HG03060 (cell line): ENCODE data around the gene NDUFS6.

ENCODE experiments used
- ATAC-seq: cut with Tn5 transposase; IDR thresholded peaks from one replicate; pipeline ENCODE4 v1.9.1; 2021; ENCODE audit warnings: low read depth, moderate number of reproducible peaks; ENCODE audit not compliant: unreplicated experiment

NDUFS6 gene

DNA sequence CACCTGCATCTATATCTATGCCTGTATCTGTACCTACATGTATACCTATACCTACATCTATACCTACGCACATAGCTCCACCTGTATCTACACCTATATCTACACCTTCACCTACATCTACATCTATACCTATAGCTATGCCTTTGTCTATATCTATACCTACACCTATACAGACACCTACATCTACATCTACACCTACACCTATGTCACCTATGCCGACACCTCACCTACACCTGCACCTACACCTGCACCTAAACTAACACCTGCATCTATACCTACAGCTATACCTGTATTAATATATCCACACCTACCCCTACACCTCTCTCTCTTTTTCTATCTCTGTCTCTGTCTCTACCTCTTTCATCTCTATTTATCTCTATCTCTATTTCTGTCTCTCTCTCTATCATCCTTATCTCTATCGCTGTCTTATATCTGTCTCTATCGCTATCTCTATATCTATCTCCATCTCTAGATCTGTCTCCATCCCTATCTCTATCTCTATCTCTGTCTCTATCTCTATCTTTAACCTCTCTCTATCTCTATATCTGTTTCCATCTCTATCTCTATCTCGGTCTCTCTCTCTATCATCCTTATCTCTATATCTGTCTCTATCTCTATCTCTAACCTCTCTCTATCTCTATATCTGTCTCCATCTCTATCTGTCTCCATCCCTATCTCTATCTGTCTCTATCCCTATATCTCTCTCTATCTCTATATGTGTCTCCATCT, 43.7 kb downstream of the NDUFS6 start:
- no peak for ATAC-seq

DNA sequence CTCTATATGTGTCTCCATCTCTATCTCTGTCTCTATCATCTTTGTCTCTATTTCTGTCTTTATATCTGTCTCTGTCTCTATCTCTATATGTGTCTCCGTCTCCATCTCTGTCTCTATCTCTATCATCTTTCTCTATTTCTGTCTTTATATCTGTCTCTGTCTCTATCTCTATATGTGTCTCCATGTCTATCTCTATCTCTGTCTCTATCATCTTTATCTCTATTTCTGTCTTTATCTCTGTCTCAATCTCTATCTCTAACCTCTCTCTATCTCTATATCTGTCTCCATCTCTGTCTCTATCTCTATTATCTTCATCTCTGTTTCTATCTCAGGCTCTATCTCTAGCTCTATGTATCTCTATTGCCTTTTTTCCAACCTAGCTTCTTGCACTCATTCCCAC, 44.5 kb downstream of the NDUFS6 start:
- no peak for ATAC-seq

DNA sequence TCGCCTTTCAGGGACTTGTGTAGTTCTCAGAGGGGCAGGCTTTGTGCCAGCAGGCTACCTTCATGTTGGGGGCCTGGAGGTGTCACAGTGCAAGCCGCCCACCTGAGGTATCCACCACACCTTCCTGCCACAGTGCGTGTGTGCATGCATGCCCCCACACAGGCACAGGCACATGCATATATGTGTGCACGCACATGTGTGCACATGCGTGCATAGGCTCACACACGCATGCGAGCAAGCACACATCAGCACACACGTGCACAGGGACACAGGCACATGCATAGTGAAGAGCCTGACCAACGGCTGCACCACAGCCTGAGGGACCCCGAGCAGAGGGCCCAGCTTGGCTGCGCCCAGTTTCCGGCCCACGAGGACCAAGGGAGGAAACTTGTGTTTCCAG, 45.4 kb downstream of the NDUFS6 start:
- no peak for ATAC-seq

DNA sequence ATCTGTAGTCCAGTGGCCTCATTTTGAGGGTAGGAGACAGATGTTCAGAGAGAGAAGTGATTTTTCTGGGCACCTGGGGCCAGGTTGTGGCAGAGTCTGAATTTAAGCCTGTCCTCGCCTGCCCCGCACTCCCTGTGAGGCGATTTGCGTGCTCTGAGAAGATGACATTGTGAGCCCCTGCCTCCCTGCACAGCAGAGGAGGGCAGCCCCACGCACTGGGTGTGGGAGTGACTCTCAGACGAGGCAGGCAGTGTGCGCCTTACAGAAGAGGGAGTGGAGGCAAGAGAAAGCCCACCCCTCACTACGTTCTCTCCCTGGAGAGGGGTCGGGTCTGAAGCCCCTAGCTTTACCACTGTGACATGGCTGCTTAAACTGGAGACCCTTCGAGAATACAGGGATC, 45.8 kb downstream of the NDUFS6 start:
- no peak for ATAC-seq

DNA sequence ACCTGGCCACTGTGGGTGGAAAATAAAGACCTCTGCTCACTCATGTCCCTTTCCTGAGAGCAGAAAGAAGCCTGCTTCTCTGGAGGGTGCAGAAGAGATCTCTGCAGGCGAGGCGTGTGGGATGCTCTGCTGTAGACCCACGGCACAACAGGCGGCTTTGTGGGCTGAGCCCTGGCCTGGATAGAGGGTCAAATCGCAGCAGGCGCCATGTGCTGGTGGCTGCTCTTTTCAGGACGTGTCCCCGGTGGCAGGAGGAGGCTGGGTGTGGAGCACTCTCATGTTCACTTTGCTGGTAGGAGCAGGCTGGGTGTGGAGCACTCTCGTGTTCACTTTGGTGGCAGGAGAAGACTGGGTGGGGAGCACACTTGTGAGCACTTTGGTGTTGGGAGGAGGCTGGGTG, 46.4 kb downstream of the NDUFS6 start:
- ATAC-seq, result no peak

DNA sequence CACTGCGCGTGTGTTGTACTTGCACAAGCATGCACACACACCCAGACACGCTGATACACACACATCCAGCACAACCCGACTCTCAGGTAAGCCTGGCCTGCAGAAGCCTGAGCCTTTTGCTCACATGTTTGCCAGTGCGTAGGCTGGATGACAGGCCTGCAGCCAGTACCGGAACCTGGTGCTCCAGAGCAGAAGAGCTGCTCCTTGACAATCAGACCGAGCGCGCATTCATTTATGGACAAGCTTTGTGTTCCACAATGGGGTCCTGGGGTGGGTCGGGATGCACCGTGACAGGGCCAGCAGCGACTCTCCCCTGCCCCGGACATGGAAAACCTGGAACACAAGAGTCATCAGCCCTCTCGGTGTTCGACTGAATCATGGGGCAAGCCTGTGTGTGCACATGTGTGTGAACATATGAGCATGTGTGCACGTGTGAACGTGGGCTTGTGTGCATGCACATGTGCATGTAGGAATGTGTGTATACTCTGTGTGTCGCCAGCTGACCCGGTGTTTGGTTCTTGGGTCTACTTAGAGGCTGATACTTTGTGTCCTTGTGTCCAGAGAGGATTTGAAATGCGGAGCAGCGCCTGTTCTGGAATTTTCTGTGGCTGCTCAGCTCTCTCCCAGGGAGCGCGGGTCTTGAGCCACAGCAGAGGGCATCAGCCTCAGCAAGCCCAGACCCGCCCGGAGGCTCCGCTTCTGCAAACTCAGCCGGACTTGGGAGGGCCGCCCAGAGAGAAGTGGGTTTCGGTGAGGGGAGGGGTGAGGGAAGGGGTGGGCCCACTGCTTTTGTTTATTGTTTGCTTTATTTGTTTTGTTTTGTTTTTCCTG, 49.3 kb downstream of the NDUFS6 start:
- no peak for ATAC-seq

DNA sequence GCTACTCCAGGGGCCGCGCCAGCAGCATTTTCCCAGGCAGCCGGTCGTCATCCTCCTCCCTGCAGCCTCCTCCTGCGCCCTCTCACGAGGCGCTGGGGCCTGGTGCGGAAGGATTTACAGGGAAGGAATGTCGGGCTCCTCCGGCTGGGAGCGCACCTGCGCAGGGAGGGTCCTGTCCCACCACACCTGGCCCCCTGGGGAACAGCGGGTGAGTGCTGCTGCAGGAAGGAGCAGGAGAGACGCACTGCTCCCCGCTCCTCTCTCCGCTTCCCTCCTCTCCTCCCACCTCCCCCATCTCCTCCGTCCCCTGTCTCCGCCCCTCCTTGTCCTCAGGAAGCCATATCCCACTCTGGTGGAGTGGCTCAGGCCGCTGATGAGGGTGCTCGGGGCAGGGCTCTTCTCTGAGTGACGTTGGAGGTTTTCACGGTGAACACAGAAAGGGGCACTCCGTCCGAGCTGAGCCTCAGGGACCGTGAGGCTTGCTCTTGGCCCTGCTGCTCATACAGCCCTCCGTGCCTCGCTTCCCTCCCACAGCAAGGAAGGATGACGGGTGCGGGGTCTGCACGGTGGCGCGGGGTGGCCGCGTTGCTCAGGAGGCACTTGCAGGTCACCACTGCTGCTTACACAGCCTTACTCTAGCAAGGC, 50.2 kb downstream of the NDUFS6 start:
- no peak for ATAC-seq

DNA sequence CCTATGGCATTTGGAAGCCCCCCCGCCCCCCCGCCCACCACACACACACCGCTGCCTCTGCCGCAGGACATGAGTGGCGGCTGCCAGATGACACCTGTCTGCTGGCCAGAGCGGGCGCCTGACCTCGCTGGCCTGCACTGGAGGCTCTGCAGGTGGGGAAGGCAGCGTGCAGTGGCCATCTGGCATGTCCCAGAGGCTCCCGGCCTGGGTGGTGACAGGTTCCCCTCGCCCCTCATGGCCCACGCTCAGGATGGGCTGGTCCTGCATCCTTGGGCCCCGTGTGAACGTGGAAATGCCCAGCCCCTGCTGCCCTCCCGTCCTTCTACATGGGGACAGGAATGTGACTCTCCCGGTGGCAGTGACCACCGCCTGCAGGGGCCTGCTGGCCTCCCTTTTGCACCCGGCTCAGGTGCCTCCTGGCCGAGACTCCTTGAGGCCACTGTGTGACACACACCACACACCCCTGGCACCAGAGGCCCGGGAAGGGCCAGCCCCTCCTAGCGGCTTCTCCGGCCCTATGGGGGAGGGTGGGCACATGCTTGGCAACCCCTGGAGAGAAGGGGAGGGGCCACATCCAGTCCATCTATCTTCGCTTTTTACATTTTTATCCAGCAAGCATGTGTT, 51.2 kb downstream of the NDUFS6 start:
- ATAC-seq, result no peak

DNA sequence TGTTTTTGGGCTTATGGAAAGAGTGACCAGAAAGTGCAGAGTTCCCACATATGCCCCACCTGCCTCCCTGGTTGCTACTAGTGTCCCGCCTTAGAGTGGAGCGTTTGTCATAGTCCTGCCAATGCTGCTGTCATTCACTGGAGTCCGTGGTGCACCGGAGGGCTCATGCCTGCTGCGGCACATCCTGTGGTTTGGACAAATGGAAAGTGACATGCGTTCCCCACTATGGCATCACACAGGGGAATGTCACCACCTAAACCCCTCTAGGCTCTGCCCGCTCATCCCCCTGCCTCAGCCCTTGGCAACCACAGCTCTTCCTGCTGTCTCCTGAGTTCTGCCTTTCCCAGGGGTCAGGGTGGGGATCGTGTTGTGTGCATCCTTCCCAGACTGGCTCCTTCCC, 52.3 kb downstream of the NDUFS6 start:
- no peak for ATAC-seq

DNA sequence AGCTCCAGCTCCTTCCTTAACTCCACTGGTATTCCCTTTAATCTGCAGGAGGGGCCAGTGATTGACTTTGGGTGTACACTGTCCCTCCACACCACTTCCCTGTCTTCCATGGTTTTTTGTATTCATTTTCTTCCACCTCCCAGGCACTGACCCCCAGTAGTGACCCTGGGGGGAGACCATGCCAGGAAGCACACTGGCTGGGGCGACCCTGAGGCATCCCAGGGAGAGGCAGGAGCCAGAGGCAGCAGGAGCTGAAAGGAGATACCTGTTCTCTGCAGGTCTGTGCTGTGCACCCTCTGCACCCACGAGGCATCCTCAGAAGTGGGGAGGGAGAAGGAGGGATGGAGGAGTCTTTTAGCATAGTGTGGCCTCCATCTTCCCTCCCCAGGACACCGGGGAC, 53.9 kb downstream of the NDUFS6 start:
- ATAC-seq, result no peak

DNA sequence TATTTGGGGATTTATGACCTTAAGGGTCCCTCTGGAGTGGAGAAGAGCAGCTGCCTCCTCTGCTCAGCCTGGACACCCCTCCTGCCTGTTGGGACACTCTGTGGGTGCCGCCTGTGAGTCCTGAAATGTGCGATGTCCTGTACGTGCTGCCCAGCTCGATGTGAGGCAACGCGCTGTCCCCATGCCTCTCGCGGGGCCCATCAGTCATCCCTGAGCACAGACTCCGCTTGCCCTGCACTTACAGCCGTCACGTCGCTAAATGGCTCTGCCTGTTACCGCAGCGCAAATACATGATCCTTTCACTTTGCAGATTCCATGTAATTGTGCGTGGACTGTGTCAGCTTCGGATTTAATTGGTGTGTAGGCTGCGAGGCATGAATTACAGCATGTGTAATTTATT, 54.4 kb downstream of the NDUFS6 start:
- ATAC-seq, result no peak

DNA sequence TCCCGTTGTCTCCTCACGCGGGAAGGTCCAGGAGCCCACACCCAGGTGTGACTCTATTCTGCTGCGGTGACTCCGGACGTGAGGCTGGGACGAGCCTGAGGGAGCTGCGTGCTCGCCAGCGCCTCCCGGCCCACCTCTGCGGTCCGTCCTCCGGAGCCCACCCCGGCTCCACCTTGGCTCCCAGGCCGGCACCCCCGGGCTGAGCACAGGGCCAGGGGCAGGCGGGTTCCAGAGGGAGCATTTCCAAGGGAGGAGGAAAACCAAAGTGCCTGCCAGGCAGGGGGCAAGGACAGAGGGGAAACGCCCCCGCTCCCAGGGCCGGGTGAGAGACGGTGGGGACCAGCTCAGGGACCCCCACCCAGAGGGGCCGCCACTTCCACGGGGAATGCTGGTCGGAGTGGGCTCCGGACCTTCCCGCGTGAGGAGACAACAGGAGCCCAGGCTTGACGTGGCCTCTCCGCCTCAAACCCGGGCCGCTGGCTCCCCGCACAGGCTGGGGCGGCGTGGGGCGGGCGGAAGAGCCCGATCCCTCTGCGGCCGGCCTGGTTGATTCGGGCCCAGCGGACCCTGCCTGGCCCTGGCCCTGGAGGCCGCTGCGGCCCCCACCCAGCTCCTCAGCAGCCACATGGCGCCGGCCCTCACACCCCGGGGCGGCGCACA, 55.5 kb downstream of the NDUFS6 start:
- no peak for ATAC-seq

DNA sequence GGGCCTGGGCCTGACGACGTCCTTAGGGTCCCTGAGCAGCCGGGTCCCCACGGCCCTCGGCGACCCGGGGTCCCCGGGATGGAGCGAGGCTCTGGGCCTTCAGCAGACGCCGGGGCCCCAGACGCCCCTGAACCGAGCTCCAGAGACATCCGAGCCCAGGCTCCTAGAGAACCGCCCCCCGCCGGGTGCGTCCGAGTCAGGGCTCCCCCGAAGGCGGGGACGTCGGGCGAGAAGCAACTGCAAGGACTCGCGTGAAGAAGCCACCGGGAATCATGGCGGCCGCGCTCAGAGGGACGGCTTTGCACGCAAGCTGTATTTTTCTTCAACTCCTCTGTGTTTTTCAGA, 56.0 kb downstream of the NDUFS6 start:
- ATAC-seq, result no peak

DNA sequence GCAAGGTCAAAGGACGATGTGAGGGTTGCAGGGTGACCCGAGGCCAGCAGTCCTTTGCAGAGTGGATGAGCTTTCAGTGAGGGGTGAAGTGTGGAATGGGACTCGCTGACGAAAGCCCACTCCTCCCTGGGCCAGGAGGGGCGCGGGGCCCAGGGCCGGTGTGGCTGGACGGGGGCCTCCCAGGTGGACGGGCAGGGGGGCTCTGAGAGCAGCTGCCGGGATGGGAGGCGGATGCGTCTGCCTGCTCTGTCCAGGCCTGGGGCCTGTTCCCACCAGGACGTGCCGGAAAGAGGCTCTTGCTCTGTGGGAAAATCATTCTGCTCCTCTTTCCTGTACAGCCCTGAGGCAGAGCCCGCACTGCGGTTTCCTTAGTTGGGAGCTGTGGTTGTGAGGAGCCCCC, 57.2 kb downstream of the NDUFS6 start:
- ATAC-seq, result no peak

DNA sequence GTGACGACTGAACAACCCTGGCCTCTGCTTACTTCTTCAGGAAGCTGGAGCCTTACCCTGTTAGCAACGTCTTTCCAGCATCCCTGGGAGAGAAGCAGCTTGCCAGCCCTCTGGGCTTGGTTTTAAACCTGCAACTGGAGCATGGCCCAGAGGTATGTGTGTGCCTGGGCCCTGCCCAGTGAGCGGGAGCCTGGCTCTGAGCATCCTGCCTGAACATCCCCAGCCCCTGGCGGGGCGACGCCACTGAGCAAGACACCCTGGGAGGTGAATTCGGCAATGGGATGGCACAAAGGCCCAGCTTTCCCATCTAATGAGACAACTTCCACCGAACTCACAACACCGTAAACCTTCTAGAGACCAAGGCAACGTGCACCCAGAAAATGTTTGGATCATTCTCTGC, 57.9 kb downstream of the NDUFS6 start:
- ATAC-seq, result no peak

DNA sequence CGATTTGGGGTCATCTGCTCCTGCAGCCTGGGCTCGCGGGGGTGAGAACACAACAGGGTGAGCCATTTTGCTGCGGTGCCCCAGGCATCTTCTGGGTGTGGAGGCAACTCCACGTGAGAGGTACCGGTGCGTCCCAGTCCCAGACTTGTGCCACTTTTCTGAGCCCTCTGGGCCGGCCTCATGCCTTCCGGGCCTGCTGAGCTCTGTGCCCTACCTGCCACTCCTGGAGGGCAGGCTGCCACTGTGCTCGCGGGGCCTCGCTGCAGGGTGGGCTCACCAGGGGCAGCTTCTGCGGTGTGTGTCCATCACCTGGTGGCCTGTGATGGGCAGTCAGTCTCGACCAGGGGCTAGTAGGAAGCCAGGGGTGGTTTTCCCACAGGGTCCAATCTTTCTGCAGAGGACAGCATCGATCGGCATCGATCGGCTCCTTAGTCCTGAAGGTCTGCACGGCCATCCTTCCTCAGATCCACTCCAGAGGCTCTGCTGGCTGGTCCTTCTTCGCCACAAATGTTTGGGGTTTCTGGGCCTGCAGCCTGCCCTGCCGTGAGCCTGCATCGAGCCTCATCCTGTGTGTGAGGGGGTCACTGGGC, 58.9 kb downstream of the NDUFS6 start:
- no peak for ATAC-seq

DNA sequence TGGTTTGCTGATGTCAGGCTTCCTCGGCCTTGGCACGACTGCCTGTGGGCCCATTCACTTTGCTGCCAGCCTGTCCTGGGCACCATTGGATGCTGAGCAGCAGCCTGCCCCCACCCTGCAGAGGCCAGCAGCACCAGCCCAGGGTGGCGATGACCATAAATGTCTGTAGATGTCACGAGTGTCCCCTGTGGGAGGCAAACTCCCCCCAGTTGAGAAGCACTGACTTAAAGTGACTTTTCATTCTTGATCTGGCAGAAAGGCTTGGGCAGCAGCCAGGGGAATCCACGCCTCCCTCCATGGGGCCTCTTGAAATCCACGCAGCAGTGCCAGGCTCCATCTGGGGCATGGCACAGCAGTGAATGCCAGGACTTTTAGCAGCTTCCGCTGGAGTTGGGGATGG, 59.7 kb downstream of the NDUFS6 start:
- ATAC-seq, result no peak

DNA sequence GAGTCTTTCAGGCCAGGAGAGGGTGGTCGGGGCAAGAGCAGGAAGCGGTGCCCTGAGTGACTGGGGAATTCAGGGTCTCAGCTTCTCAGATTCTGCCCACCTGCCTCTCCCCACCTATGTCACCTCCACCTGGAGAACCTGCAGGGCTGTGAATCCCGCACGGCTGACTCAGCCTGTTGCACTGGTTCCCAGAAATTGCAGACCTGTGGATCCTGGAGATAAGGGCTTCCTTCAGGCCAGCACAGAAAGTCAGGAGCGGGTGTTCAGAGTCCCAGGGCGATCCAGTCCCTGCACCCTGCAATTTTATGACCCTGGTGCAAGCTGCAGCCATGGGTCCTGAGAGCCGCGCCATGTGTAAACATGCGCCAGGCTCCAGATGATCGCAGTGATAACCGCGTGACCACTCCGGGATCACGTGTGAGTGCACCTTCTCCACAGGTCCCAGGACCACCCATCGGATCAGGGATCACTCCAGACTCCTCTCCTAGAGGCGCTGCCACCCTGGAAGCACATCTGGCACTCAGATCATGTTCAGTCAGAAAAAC, 63.8 kb downstream of the NDUFS6 start:
- no peak for ATAC-seq

DNA sequence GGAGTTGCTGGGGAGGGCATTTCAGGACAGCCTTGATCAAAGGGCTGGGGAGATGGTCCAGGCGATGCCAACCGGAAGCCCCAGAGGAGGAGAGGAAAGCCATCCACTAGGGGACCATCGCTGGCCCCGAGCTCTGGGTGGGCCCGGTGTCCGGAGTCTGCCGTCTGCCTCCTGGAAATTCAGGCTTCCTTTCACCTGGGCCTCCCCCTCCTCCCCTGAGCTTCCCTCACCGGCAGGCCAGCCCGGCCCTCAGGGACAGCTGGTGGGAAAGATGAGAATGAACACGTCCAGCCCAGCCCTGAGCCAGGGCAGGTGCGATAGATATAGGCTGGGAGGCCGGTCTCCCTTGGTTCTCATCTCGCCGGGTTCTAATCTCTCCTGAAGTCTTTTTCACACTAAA, 64.3 kb downstream of the NDUFS6 start:
- ATAC-seq, result no peak
